DND-41 (cell line): ENCODE results near the gene IL1RAPL2.

Experiments used
- CTCF ChIP-seq: IDR thresholded peaks from 2 replicates; pipeline ENCODE4 v1.5.1; 2012; ENCODE audit warnings: borderline replicate concordance, low read length, moderate library complexity, mild to moderate bottlenecking; ENCODE audit not compliant: poor library complexity, severe bottlenecking; ENCODE audit errors: extremely low read depth
- EZH2 ChIP-seq: IDR thresholded peaks from 3 replicates; pipeline ENCODE4 v1.6.1; 2012; ENCODE audit warnings: borderline replicate concordance, low read depth, mild to moderate bottlenecking, moderate library complexity, low read length, inconsistent platforms; ENCODE audit not compliant: severe bottlenecking

- no peak for TF ChIP-seq CTCF
- no peak for TF ChIP-seq EZH2
Measured at GRCh38 chrX:105696870-105697269, 1130.9 kb downstream of the IL1RAPL2 start.
